Measurements from ENCODE around the gene ST7L. TPM values are rescaled to one million over a fixed set of nuclear protein-coding genes. Genes with fewer than 3 reads are reported as not detected.

Gene ST7L
- total RNA-seq, 2 experiments from 2014 or later: 13.2 to 18.9 TPM

DNA sequence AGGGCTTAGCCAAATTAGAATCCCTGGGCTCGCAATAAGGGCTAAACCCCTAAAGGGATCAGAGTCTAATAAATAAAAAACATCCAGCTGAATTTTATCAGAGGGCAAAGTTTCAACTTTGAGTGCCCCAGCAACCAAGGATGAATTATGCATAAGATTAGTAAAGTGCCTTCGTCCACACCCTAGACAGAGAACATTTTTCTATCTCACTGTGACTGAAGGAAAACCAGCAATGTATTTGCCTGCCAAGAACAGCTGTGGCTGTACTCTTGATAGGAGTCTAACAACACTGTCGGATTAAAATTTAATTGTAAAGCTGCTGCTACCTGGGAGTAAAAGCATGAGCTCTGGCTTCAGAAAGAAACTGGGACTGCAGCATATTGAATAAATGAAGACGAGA lies 86.9 kb downstream of the ST7L start:
- Mint-ChIP-seq H3K4me3 (no peak overlapping the region), H3K9me3 (ENCODE audit: low read depth) (no peaks in the 10 kb centered on the region), H3K4me1 (no peaks in the 10 kb centered on the region), H3K27ac (no peak overlapping the region), H3K36me3 (no peaks in the 10 kb centered on the region), H3K27me3 (no peaks in the 10 kb centered on the region)
- CTCF ChIA-PET: no interaction called here
- no peak for DNase-seq
- no peak for ATAC-seq

DNA sequence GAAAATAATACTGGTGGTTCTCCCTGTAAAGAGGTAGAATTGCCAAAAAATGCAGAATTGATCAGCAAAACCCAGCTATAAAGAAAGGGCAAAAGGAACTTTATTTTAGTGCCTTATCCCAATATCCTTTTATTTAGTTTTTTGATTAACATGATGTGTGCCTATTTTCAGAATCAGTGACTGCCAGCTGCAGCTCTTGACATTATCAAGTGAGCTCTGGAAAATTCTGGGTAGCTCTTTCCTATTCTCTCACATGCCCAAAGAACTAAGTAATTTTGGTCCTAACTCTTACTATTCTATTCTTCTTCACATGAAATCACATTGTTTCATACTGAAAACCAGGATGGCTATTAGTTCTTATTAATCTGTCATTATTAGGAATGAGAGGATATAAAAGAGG lies 88.1 kb downstream of the ST7L start:
- Mint-ChIP-seq H3K9me3 (ENCODE audit: low read depth) (no peaks in the 10 kb centered on the region), H3K36me3 (no peaks in the 10 kb centered on the region), H3K4me3 (no peak overlapping the region), H3K27ac (no peak overlapping the region), H3K4me1 (no peaks in the 10 kb centered on the region), H3K27me3 (no peaks in the 10 kb centered on the region)
- CTCF ChIA-PET: interaction anchor here (1.0 to 1.3 kb wide), 2 partner anchors 29 to 41 kb away, joined by 3 read pairs; no protein-coding TSS in a partner anchor
- DNase-seq: no peak
- no peak for ATAC-seq

DNA sequence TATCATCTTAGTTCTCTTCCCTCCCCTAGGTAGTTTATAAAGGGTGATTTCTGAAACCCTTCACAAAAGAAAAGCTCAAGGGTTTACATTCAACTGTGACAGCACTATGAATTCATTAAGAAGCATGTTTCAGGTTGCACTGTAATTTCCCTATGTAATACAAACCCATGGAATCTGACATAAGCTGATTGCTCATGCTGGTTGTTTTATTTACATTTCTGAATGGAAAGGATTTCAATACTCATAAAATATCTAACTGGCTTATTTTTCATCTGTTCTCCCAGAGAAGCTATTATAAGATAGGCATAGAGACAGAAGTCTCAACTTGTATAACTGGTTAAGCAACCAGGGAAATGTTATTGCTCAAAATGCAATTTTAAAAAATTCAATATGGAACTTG lies 89.6 kb downstream of the ST7L start:
- no peaks in the 10 kb centered on the region for H3K4me1 Mint-ChIP-seq
- CTCF ChIA-PET: interaction anchor here (1.3 kb wide), 1 partner anchor 10 kb away, joined by 4 read pairs; no protein-coding TSS in a partner anchor
- H3K9me3 Mint-ChIP-seq (ENCODE audit: low read depth): no peaks in the 10 kb centered on the region
- no peak overlapping the region for H3K4me3 Mint-ChIP-seq
- H3K27ac Mint-ChIP-seq: no peak overlapping the region
- ATAC-seq (no peak), DNase-seq (no peak)
- H3K27me3 Mint-ChIP-seq: no peaks in the 10 kb centered on the region
- no peaks in the 10 kb centered on the region for H3K36me3 Mint-ChIP-seq

DNA sequence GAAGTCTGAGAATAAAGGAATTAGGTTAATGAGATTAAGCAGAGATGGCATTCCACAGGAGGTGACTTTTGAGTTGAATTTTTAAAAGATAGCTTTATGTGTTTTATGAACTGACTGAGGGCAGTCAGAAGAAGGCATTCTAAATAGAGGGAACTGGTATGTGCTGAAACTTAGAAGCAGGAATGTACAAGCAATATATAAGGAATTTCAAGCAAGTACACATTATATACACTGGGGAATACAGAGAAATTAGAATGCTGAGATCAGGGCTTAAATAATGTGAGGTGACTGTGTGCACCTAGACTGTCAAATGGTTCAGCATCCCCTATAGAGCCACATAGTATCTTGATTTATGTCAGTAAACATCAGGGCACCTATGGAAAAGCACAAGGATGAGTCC lies 90.9 kb downstream of the ST7L start:
- H3K4me3 Mint-ChIP-seq: no peak overlapping the region
- no peak overlapping the region for H3K27ac Mint-ChIP-seq
- no peaks in the 10 kb centered on the region for H3K27me3 Mint-ChIP-seq
- H3K36me3 Mint-ChIP-seq: no peaks in the 10 kb centered on the region
- DNase-seq (no peak), ATAC-seq (no peak)
- no peaks in the 10 kb centered on the region for H3K4me1 Mint-ChIP-seq
- CTCF ChIA-PET: no interaction called here
- H3K9me3 Mint-ChIP-seq (ENCODE audit: low read depth): no peaks in the 10 kb centered on the region

DNA sequence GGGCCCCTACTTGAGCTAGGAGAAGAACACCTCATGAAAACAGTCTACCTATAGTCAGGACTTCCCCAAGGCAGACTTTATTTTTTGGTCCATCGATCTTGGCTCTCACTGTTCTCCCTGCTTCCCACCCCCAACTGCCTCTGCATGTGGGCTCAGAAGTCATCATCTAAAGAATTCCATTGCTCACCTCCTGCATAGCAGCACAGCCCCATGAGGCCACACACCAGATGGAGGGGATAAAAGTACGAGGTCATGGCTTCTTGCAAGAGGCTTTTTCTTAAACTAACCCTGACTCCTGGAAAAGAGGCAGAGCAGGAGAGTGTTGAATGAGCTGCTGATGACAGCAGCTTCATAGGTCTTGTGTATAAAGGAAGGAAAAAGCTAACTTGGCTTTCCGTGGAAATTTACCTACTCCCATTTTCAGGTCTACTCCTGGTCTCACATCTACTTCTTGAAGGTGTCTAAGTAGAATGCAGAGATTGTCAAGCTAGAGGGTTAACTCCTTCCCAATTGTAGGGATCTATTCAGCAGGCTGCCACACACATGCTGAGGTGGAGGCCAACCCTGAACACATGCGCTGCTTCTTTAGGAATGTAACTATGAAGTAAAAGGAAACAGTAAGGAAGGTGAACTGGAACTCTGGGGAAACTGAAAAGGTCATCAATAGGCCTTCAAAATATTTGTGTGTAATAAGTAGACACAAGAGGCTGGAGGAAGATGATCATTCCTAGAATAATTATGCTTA lies 91.5 kb downstream of the ST7L start:
- Mint-ChIP-seq H3K36me3 (no peaks in the 10 kb centered on the region), H3K27ac (no peak overlapping the region), H3K27me3 (no peaks in the 10 kb centered on the region), H3K9me3 (ENCODE audit: low read depth) (no peaks in the 10 kb centered on the region), H3K4me1 (no peaks in the 10 kb centered on the region), H3K4me3 (no peak overlapping the region)
- ATAC-seq: no peak
- DNase-seq: no peak
- CTCF ChIA-PET: no interaction called here

DNA sequence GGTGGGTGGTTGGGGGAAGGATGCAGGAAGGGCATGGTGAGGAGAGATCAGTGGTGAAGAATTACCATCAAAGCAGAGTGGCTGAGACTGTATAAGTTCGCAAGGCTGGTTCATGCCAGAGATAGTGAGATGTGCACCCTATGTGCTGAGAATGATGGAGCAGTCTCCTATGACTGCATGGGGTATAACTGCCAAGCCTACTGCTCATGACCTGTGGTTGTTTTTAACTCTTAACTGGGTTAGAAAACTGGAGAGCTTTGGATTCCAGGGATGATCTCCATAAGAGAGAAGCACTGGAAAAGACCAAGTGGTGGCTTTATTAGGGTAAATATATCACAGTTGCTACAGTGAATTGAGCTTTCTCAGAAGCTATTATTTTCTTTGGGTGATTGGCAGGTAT lies 94.0 kb downstream of the ST7L start:
- no peak for ATAC-seq
- Mint-ChIP-seq H3K4me1 (no peaks in the 10 kb centered on the region), H3K4me3 (no peak overlapping the region), H3K27me3 (no peaks in the 10 kb centered on the region), H3K36me3 (no peaks in the 10 kb centered on the region), H3K9me3 (ENCODE audit: low read depth) (no peaks in the 10 kb centered on the region), H3K27ac (no peak overlapping the region)
- CTCF ChIA-PET: interaction anchor here (1.2 kb wide), 1 partner anchor 12 kb away, joined by 3 read pairs; no protein-coding TSS in a partner anchor
- DNase-seq: no peak

DNA sequence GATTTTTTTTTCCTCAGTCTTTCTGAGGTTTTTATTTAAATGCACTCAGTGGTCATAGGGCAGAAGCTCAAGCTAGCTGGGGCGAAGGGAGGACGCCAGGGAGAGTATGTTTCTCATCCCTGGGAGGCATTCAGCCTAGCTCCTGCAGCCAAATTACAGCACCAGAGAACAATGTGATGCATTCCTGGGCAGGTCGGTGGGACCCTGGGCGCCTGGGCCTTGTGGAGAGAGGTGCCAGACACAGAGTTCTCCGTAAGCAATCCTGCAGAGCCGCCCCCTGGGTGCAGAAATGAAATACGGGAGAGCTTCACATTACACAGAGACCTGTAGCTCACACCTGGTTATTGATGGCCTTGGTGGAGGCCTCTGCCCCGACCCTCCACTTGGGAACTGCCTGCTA lies 94.7 kb downstream of the ST7L start:
- H3K9me3 Mint-ChIP-seq (ENCODE audit: low read depth): no peaks in the 10 kb centered on the region
- H3K4me3 Mint-ChIP-seq: no peak overlapping the region
- H3K4me1 Mint-ChIP-seq: no peaks in the 10 kb centered on the region
- DNase-seq (no peak), ATAC-seq (no peak)
- H3K27ac Mint-ChIP-seq: no peak overlapping the region
- CTCF ChIA-PET: no interaction called here
- no peaks in the 10 kb centered on the region for H3K36me3 Mint-ChIP-seq
- no peaks in the 10 kb centered on the region for H3K27me3 Mint-ChIP-seq

DNA sequence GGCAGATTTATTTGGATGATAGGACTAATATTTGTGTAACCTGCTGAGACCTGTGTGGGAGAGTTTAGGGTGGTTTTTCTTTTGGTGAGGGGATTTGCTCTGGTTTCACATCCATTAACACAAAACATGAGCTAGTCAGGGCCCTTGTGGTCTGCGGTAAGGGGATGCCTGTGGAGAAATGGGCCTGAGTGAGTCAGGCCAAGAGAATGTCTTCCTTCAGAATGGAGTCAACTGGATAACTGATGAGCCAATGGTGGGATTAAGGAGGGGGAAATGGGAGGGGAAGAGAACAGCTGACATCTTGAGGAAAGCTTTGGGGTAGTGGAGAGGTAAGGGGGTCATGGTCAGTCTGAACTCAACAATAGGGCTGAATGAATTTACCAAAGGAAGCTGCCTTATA lies 96.3 kb downstream of the ST7L start:
- no peak for ATAC-seq
- Mint-ChIP-seq H3K4me3 (no peak overlapping the region), H3K36me3 (no peaks in the 10 kb centered on the region), H3K27ac (no peak overlapping the region), H3K4me1 (no peaks in the 10 kb centered on the region), H3K27me3 (no peaks in the 10 kb centered on the region), H3K9me3 (ENCODE audit: low read depth) (no peaks in the 10 kb centered on the region)
- CTCF ChIA-PET: interaction anchor here (0.6 to 1.3 kb wide), 3 partner anchors 10 to 60 kb away, joined by 3 to 4 read pairs (median 4); no protein-coding TSS in a partner anchor
- DNase-seq: no peak

DNA sequence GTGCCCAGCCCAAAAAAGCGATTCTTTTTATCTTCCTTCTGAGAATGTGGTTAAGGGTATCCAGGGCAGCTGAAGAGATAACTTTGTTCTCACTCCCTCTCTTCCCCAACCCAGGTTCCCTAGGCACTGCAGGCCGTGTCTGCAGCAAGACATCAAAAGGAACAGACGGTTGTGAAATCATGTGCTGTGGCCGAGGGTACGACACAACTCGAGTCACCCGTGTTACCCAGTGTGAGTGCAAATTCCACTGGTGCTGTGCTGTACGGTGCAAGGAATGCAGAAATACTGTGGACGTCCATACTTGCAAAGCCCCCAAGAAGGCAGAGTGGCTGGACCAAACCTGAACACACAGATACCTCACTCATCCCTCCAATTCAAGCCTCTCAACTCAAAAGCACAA lies 98.8 kb downstream of the ST7L start:
- Mint-ChIP-seq H3K27ac (no peak overlapping the region), H3K4me3 (no peak overlapping the region), H3K36me3 (no peaks in the 10 kb centered on the region), H3K4me1 (no peaks in the 10 kb centered on the region), H3K27me3 (no peaks in the 10 kb centered on the region), H3K9me3 (ENCODE audit: low read depth) (no peaks in the 10 kb centered on the region)
- DNase-seq (no peak), ATAC-seq (no peak)
- CTCF ChIA-PET: interaction anchor here (1.0 kb wide), 1 partner anchor 18 kb away, joined by 3 read pairs; no protein-coding TSS in a partner anchor

DNA sequence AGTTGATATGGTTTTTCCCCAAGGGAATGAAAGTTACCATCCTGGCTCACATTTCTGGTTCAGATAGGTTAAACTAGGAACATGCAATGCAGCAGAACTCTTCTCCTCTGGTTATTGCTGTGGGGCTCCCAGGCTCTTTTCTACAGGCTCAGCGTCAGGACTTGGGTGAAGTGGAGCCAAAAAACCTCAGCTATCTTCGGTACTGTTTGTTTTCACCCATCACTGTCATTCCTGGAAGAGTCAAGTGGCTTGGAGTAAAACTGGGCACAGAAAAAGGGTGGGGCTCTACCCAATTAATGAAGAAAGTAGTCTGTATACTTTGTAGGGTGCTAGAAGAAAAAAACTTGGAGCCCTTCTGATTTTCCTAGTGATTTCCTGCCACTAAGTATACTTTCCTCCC lies 100.8 kb downstream of the ST7L start:
- ATAC-seq (no peak), DNase-seq (no peak)
- Mint-ChIP-seq H3K4me3 (no peak overlapping the region), H3K36me3 (no peaks in the 10 kb centered on the region), H3K9me3 (ENCODE audit: low read depth) (no peaks in the 10 kb centered on the region), H3K27me3 (no peaks in the 10 kb centered on the region), H3K4me1 (no peaks in the 10 kb centered on the region), H3K27ac (no peak overlapping the region)
- CTCF ChIA-PET: no interaction called here

DNA sequence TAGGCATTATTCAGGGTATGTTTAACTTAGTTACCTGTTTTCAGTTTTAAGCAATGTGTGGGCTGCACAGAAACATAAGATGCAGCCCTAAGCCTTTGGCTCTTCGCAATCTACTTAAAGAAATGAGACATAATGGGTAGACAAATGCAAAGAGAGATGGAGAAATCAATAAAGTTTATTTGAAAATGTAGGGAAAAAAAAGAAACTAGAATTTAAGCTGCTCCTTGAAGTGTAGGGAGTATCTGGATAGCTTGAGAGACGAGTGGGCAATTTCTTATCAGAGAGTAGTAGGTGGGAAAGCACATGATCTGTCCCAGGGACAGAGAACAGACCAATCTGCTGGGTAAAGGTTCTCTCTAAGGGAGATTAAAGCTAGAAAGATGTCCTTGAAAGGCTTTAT lies 101.3 kb downstream of the ST7L start:
- no peak overlapping the region for H3K27ac Mint-ChIP-seq
- no peaks in the 10 kb centered on the region for H3K4me1 Mint-ChIP-seq
- no peaks in the 10 kb centered on the region for H3K27me3 Mint-ChIP-seq
- CTCF ChIA-PET: no interaction called here
- H3K4me3 Mint-ChIP-seq: no peak overlapping the region
- H3K36me3 Mint-ChIP-seq: no peaks in the 10 kb centered on the region
- ATAC-seq: no peak
- H3K9me3 Mint-ChIP-seq (ENCODE audit: low read depth): no peaks in the 10 kb centered on the region
- DNase-seq: no peak

DNA sequence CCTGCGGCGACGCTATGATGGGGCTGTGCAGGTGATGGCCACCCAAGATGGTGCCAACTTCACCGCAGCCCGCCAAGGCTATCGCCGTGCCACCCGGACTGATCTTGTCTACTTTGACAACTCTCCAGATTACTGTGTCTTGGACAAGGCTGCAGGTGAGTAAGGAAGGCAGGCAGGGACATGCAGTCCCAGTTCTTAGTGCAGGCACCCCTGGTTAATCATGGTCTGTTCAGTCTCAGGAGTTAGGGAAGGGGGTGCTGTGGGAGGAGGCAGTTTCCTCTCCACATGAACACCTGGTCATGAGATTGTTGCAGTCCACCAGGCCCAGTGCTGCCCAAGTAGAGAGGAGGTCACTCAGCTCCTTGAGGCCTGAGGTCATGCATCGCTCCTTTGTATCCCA lies 101.7 kb downstream of the ST7L start:
- H3K36me3 Mint-ChIP-seq: no peaks in the 10 kb centered on the region
- H3K4me1 Mint-ChIP-seq: peaks cover 3% of the 10 kb centered on the region
- no peak for DNase-seq
- ATAC-seq: no peak
- CTCF ChIA-PET: no interaction called here
- H3K4me3 Mint-ChIP-seq: no peak overlapping the region
- no peak overlapping the region for H3K27ac Mint-ChIP-seq
- H3K27me3 Mint-ChIP-seq: no peaks in the 10 kb centered on the region
- no peaks in the 10 kb centered on the region for H3K9me3 Mint-ChIP-seq (ENCODE audit: low read depth)

DNA sequence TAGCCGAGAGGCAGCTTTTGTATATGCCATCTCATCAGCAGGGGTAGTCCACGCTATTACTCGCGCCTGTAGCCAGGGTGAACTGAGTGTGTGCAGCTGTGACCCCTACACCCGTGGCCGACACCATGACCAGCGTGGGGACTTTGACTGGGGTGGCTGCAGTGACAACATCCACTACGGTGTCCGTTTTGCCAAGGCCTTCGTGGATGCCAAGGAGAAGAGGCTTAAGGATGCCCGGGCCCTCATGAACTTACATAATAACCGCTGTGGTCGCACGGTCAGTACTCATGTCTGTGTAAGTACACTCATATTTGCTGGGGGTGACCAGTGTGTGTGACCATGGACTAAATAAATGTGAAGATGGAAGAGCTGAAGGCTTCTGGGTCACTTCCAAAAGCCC lies 102.8 kb downstream of the ST7L start:
- peaks cover 3% of the 10 kb centered on the region for H3K4me1 Mint-ChIP-seq
- H3K4me3 Mint-ChIP-seq: no peak overlapping the region
- H3K36me3 Mint-ChIP-seq: no peaks in the 10 kb centered on the region
- CTCF ChIA-PET: no interaction called here
- ATAC-seq: no peak
- no peak overlapping the region for H3K27ac Mint-ChIP-seq
- no peak for DNase-seq
- no peaks in the 10 kb centered on the region for H3K9me3 Mint-ChIP-seq (ENCODE audit: low read depth)
- H3K27me3 Mint-ChIP-seq: peaks cover 4% of the 10 kb centered on the region

DNA sequence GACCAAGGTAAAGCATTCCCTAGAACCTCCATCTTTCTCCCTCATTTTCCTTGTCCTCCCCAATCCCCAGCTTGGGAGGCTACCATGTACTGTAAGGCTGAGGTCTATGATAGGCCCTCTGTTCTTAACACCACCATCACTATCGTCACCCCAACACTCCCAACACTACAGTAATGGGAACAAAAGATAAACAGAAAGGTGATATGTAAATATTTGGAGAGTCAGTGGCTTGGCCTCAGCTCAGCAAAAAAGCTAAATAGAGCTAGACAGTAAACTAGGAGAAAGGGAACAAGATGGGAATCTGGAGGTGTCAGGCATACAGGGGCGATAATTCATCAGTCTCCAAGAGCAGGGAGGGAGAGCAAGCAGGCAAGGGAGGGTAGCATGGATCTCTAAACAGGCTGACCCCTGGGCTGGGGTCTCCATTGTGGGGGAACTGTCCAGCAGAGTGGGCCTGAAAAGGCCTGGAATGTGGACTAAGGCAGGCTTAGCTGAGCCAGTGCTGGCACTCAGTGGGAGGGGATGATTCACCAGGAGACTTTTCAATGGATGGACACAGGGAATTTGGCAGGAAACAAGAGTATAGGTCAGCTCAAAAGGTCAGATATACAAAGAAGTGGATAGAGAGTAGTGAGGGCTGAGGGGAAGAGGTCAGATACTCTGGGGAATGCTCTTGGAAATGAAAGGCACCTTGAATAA lies 103.5 kb downstream of the ST7L start:
- ATAC-seq: no peak
- Mint-ChIP-seq H3K9me3 (ENCODE audit: low read depth) (no peaks in the 10 kb centered on the region), H3K36me3 (no peaks in the 10 kb centered on the region), H3K27me3 (peaks cover 8% of the 10 kb centered on the region), H3K27ac (no peak overlapping the region), H3K4me3 (no peak overlapping the region), H3K4me1 (peaks cover 3% of the 10 kb centered on the region)
- CTCF ChIA-PET: no interaction called here
- DNase-seq: no peak

All from activated CD8-positive, alpha-beta memory T cell treated with anti-CD3 and anti-CD28 coated beads, Interleukin-2, amount 10 ng/mL, durations not matched to agents 7 days and 5 days (primary cell).